GM18526 (cell line): Measurements from ENCODE around the gene GNAL.

ENCODE experiments used
- POLR2A ChIP-seq: IDR thresholded peaks from 3 replicates; pipeline ENCODE4 v1.6.1; 2011; ENCODE audit not compliant: insufficient read length; ENCODE audit errors: extremely low read depth

Gene GNAL

GRCh38 chr18:11830585-11830984, 141.5 kb downstream of the GNAL start:
- no peak for TF ChIP-seq POLR2A

DNA sequence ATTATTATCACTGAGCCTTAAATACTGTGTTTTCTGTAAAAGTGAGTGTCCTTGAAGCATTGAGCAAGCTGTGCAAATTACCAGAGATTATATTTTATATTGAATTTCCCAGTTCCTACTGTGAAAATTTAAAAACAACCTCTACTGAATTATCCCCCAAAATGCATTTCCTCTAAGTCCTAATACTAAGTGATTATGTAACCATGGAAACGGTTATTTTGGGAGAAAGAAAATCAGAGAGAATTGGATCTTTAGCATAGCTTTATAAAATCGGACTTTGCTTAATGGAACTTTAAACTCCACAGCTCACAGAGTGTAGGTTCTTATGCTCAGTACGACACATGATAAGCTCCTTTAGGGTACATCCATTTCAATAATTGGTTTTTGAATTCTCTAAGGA, 142.9 kb downstream of the GNAL start:
- TF ChIP-seq POLR2A, result no peak

DNA sequence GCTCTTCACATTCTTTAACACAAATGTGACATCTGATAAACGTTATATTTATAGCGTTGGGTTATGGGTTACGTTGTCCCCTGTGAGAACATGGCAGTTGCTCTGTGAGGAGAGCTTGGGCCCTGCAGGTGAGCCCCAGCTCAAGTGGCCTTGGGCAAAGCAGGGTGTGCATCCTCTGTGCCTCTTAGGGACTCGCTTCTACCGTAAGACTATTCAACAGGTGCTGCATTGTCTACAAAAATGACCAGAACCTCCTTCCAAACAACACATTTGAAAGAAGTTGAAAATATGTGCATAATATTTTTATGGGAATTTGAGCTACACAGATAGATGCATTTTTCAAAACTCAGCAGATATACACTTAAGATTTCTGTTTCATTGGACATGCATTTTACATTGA, 145.7 kb downstream of the GNAL start:
- TF ChIP-seq POLR2A, result no peak

DNA sequence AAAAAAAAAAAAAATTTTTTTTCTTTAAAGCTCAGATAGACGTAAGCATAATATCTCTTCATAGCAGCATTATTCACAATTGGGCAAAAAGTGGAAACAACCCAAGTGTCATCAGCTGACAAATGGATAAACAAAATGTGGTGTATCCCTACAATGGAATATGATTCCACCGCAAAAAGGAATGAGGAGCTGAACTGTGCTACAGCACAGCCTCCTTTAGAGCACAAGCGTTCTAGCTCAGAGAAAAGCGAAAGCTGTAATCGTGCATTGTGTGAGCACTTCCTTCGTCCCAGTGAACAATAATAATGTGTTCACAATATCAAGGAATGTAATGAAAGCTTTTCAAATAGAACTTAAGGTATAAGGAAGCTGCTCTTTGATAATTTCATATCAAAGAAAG, 150.5 kb downstream of the GNAL start:
- TF ChIP-seq POLR2A, result no peak

- TF ChIP-seq POLR2A, result no peak
Observed at GRCh38 chr18:11840493-11840892, 151.4 kb downstream of the GNAL start.

DNA sequence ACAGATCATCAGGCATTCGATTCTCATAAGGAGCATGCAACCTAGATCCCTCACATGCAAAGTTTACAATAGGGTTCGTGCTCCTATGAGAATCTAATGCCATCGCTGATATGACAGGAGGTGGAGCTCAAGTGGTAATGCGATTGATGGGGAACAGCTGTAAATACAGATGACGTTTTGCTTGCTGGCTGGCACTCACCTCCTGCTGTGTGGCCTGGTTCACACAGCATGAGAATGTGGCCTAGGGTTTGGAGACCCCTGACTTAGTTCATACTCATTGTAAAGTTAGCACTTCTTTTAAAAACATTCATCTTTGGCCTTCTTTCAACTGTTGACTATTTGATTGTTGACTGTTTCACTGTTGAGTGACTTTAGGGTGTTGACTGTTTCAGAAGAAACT, 153.5 kb downstream of the GNAL start:
- no peak for TF ChIP-seq POLR2A

DNA sequence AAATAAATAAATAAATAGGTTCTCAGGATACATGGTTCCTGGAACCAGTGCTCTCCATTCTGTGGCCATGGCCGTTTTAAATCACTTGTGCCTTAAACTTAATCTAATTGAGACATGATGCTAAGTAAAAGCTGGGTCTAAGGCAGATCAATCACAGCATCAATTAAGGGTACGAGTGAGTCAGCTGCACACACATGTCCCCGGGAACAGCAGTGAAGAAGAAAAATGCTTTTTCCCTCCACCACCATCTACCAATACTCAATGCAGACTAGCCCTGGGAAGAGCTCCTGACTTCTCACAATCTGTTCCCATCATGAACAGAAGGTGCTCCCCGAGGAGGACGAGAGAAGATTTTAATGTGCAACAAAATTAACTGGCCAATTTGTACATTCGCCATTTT, 155.4 kb downstream of the GNAL start:
- no peak for TF ChIP-seq POLR2A

GRCh38 chr18:11845654-11846053, 156.6 kb downstream of the GNAL start:
- no peak for TF ChIP-seq POLR2A

DNA sequence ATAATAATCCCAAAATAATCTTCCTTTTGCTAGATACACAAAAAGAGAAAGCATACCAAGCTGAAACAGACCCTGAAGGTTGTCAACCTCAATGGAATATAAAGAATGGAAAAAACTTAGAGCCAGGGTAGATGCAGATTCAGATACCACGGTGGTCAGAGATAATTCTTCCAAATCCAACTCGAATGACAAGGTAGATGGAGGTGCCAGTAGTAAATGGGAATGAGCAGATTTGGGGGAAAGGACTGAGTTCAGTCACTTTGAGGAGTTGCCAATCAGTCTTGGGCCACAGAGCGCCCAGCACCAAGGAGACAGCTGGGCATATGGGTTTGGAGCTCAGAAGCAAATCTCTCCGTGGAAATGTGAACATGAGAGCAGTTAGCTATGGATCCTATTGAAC, 158.7 kb downstream of the GNAL start:
- no peak for TF ChIP-seq POLR2A

DNA sequence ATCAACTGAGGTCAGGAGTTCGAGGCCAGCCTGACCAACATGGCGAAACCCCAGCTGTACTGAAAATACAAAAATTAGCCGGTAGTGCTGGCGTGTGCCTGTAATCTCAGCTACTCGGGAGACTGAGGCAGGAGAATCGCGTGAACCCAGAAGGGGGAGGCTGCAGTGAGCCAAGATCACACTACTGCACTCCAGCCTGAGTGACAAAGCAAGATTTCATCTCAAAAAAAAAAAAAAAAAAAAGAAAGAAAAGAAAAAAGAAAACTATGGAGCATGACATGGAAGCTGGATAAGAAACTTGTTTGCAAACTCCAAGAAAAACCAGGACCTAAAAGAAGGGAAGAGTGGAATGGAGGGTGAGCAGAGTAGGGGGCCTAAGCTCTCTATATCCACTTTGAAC, 160.2 kb downstream of the GNAL start:
- TF ChIP-seq POLR2A, result no peak

DNA sequence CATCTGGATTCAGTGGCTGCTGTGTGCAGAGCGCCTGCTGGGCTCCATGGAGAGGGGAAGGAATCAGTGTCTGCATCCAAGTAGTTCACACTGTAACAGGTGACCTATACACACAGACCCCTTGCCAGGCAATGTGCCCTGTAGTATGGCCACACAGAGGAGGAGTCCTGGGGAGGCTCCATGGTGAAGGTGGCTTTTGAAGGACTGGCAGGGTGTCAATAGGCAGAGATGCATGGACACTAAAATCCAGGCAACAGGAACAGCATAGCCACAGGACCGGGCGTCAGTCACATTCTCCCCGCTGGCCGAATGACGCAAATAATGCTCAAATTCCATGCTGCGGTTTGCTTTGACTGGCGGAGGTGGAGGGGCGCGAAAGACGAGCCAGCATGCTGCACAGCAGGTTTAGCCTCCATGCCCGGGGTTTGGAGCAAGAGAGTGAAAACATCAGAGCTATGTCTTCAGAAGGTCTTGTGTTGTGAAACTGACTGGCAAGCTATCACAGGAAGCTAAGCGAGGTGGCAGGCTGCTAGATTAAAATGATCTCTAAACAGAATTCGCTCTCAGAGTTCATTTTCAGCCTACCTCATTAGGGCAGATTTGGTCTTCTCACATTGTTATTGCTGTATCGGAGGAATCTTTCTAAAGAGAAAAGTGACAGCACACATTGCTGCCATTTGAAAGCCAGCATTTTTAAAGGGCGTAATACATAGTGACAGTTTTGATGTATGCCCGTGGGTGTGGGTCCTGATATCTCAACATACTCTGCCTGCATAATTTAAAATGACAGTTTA, 161.0 kb downstream of the GNAL start:
- TF ChIP-seq POLR2A, result no peak

DNA sequence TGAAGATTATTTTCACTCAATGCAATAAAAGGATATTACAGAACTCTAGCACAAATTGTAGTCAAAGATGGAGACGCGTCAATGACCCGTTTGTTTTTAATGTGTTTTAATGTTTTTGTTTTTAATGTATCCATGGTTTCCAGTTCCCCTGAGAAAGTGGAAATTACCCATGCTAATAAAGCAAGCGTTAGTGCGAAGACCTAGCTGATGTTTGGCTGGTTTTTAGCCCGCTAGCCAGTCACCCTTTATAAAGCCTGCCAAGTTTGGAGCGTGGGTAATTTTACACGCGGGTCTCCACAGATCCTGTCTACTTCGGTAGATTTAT, 161.7 kb downstream of the GNAL start:
- no peak for TF ChIP-seq POLR2A

DNA sequence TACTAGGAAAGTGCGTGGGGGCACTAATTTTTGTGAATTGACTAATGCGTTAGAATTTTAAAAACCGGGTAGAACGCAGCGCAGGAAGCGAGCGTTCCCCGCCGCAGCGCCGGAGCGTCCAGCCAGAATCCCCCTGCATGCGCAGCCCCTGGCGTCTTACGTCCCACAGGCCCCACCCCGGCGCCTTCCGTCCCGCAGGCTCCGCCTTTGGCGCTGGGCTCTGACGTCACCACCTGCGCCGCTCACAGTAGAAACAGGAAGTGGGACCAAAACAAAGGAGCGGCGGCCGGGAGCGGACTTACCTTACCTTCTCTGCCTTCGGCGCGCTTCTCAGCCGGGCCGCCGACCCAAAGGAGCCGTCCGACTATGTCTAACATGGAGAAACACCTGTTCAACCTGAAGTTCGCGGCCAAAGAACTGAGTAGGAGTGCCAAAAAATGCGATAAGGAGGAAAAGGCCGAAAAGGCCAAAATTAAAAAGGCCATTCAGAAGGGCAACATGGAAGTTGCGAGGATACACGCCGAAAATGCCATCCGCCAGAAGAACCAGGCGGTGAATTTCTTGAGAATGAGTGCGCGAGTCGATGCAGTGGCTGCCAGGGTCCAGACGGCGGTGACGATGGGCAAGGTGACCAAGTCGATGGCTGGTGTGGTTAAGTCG, 162.2 kb downstream of the GNAL start, which contains the start of gene CHMP1B:
TSS of gene CHMP1B (plus strand) at position 268 of the 660 bp plus-strand sequence. CDS start at position 367, 99 bp downstream.
- TF ChIP-seq POLR2A, result peak; percentile 94

DNA sequence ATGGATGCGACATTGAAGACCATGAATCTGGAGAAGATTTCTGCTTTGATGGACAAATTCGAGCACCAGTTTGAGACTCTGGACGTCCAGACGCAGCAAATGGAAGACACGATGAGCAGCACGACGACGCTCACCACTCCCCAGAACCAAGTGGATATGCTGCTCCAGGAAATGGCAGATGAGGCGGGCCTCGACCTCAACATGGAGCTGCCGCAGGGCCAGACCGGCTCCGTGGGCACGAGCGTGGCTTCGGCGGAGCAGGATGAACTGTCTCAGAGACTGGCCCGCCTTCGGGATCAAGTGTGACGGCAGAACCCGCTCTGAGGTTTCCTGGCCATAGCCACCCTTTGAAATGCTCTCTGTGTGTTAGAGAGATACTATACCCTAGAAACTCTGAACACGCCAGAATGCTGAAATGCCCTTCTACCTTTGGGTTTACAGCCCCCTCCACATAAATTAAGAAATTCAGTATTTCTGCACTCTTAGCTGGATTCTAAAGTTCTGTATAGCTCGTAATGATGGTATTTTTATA, 162.8 kb downstream of the GNAL start:
- no peak for TF ChIP-seq POLR2A

- no peak for TF ChIP-seq POLR2A
Observed at GRCh38 chr18:11857177-11857887, 168.3 kb downstream of the GNAL start.
